ENCODE measurements around the gene ATXN7L1. TPM values are rescaled to one million over a fixed set of nuclear protein-coding genes. Genes with fewer than 3 reads are reported as not detected.

Gene ATXN7L1
- total RNA-seq, 1 experiment from 2014 or later = 38.5 TPM

- ATAC-seq (no peak), DNase-seq (ENCODE audit: low spot score) (no peak)
- H3K4me1 Mint-ChIP-seq = peaks cover 88% of the 10 kb centered on the region
- H3K27me3 Mint-ChIP-seq (ENCODE audit: low read depth) = no peaks in the 10 kb centered on the region
- peak overlapping the region; percentile 41 for H3K27ac Mint-ChIP-seq
- peaks cover 13% of the 10 kb centered on the region for H3K36me3 Mint-ChIP-seq
- H3K9me3 Mint-ChIP-seq = no peaks in the 10 kb centered on the region
- H3K4me3 Mint-ChIP-seq = no peak overlapping the region
- TF ChIP-seq SMAD3 (CRISPR knock-in tag; IDR thresholded peaks at IDR 0.05; ENCODE audit: borderline replicate concordance) = no peak
- no peak for TF ChIP-seq FOXK1 (CRISPR knock-in tag; IDR thresholded peaks at IDR 0.05)
- no peak for TF ChIP-seq CTCF (IDR thresholded peaks at IDR 0.05)
- no peak for TF ChIP-seq USF2 (CRISPR knock-in tag; IDR thresholded peaks at IDR 0.05)
- no peak for TF ChIP-seq PRRX2 (CRISPR knock-in tag; IDR thresholded peaks at IDR 0.05)
- no peak for TF ChIP-seq ZNF281 (CRISPR knock-in tag; IDR thresholded peaks at IDR 0.05)
- no peak for TF ChIP-seq KAT7 (CRISPR knock-in tag; IDR thresholded peaks at IDR 0.05; ENCODE audit: borderline replicate concordance)
- TF ChIP-seq ZNF317 (CRISPR knock-in tag; IDR thresholded peaks at IDR 0.05; ENCODE audit: borderline replicate concordance, low read depth) = no peak
- TF ChIP-seq ZBTB43 (CRISPR knock-in tag; IDR thresholded peaks at IDR 0.05) = no peak
- TF ChIP-seq TEAD4 (CRISPR knock-in tag; IDR thresholded peaks at IDR 0.05) = no peak
- TF ChIP-seq NFE2L1 (CRISPR knock-in tag; IDR thresholded peaks at IDR 0.05) = no peak
- TF ChIP-seq CREB1 (CRISPR knock-in tag; IDR thresholded peaks at IDR 0.05) = no peak
- no peak for TF ChIP-seq ESRRA (CRISPR knock-in tag; IDR thresholded peaks at IDR 0.05; ENCODE audit: borderline replicate concordance)
- TF ChIP-seq AFF4 (CRISPR knock-in tag; IDR thresholded peaks at IDR 0.05; ENCODE audit: borderline replicate concordance) = no peak
- no peak for TF ChIP-seq ATF2 (CRISPR knock-in tag; IDR thresholded peaks at IDR 0.05; ENCODE audit: borderline replicate concordance, low read depth)
- no peak for TF ChIP-seq ZNF671 (CRISPR knock-in tag; IDR thresholded peaks at IDR 0.05)
- TF ChIP-seq ATF1 (CRISPR knock-in tag; IDR thresholded peaks at IDR 0.05) = no peak
- no peak for TF ChIP-seq FOXP4 (CRISPR knock-in tag; IDR thresholded peaks at IDR 0.05)
- no peak for TF ChIP-seq ATF3 (CRISPR knock-in tag; conservative IDR thresholded peaks at IDR 0.05)
- TF ChIP-seq HMGXB4 (CRISPR knock-in tag; IDR thresholded peaks at IDR 0.05) = no peak
- ChIA-PET CTCF (no interaction called here), POLR2A (no interaction called here)
Measured at GRCh38 chr7:105693576-105693975, 182.8 kb downstream of the ATXN7L1 start.
